GM21423 (cell line): Measurements from ENCODE around the gene HIBADH.
"Not testable (repeated sequence)": the region's sequence is repeated elsewhere in the genome, so short reads cannot be mapped to it uniquely, and the experiment has no call there.

ENCODE experiments used
- ATAC-seq: cut with Tn5 transposase; IDR thresholded peaks from one replicate; pipeline ENCODE4 v1.9.1; 2021; ENCODE audit warnings: mild to moderate bottlenecking, moderate library complexity; ENCODE audit not compliant: unreplicated experiment

Gene HIBADH

DNA sequence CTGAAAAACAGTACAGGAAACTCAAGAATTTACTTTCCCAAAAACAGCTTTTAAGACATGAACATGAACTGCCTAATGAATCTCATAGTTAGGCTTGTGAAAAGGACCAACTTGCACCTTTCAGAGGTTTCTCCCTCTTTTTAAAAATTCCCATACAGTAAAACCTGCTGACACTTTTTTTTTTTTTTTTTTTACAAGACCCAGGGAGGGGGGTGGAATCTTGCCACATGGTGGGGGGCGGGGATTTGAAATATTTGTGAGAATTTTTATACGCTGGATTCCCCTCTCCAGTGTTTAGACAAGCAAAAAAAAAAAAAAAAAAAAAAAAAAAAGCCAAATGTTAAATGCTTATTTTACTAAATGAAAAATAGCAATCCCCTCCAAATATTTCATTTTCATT, 57.4 kb downstream of the HIBADH start:
- ATAC-seq, result no peak

DNA sequence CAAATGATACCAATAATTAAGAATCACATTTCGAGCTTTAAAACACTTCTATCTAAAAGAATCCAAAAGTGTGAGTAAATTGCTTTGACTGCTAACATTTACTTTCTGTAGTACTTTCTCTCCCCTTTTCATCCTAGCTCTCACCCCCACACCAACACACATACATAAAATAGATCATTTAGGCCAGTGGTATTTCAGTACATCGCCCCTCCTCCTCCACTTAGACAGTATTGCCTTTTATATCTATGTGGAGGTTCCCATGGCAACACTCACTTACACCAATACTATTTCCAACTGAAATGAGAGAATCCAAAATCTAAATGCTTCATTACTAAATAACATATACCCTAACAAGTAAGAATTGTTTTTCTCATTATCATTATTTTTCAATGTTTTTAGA, 58.9 kb downstream of the HIBADH start:
- no peak for ATAC-seq

DNA sequence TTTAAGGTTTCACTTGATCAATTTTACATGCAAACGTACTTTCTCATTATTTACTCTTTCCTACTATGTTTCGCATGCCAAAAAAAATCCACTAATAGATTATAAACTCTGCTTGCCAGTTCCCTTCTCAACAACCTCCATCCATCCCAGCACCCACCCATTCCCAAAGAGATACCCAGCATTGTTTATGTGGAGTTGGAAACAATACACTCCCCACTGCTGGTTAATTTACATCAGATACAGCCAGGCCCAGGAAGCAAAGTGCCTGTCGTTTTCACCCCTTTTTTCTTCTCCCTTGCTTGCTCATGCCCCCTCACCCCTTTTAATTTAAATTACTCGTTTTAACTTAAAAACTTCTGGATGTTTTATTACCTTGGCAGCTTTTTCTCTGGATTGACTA, 59.9 kb downstream of the HIBADH start:
- ATAC-seq, result no peak

GRCh38 chr7:27601217-27601616, 61.5 kb downstream of the HIBADH start:
- ATAC-seq, result no peak

GRCh38 chr7:27600247-27600646, 62.4 kb downstream of the HIBADH start:
- no peak for ATAC-seq

GRCh38 chr7:27595009-27595408, 67.7 kb downstream of the HIBADH start:
- no peak for ATAC-seq

DNA sequence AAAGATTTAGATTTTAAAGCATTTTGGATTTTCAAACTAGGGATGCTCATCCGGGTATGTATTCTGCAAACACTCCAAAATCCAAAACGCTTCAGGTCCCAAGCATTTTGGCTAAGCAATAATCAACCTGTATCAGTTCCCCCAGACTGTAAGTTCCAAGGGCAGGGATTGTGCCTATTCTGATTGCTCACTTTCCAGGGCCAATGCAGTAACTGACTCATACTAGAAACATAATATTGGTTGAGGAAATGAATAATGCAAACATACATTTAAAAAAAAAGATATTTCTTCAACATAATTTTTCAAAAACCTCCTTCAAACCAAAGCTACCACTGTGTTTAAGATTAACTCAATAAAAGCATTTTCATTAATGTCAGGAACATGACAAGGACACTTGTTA, 69.5 kb downstream of the HIBADH start:
- ATAC-seq, result no peak

DNA sequence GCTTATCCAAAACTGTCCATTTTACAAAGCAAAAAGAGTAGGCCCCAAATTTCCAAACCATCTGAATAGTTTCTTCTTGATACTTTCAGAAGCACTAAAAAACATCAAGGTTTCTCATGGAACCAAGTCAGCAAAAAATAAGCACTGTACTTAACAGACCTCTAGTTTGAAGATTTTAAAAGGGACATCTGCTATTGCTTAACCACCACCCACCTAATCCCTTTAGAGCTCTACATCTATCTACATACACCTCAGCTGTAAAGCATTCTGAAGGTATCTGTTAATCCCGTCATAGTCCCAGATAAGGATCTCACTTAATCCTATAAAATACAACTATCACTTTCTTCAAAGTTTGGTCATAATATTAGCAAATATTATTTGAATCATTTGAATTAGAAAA, 72.3 kb downstream of the HIBADH start:
- no peak for ATAC-seq

DNA sequence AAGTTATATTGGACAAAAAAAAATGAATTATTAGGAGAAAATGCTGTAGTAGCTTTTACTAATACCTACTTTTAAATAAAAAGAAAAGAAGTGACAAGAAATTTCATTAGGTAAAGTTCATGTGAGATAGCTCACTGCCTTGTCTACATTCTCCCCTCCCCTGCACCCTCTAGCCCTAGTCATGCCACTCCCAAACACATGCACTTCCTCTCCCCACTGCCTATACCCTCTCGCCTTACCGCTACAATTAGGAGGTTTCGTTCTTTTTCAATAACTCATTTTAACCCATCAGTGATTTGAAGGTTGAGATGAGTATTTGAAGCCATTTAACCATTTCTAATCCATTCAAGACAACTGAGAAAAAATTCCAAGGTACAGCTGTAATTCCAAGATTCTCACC, 75.3 kb downstream of the HIBADH start:
- ATAC-seq, result no peak

- ATAC-seq, result peak; percentile 95
These were observed 75.9 kb downstream of the HIBADH start for GRCh38 chr7:27586825-27587224.

GRCh38 chr7:27585781-27586447, 76.8 kb downstream of the HIBADH start:
- no peak for ATAC-seq

GRCh38 chr7:27581906-27582305, 80.8 kb downstream of the HIBADH start:
- ATAC-seq, result no peak

DNA sequence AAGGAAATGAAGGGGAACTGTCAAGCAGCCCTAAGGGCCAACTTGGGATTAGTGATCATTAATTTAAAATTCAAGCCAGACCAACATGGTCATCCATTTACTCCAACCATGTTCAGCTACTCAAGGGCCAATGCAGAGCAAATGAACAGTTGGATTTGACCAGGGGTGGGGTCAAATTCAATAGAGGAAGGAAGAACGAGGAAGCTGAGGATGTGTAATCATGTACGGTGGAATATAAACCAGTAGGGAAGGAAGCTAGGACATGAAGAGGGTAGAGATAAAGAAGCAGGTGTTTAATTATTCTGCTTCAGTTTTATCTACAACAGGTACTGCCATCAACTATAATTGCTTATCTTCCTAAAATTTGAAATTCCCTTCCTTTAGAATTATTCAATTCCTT, 81.6 kb downstream of the HIBADH start:
- ATAC-seq, result no peak

- ATAC-seq, result no peak
These were observed 83.1 kb downstream of the HIBADH start for GRCh38 chr7:27579565-27579964.

GRCh38 chr7:27578169-27578568, 84.5 kb downstream of the HIBADH start:
- not testable (repeated sequence) for ATAC-seq

- no peak for ATAC-seq
These were observed 86.2 kb downstream of the HIBADH start for GRCh38 chr7:27576360-27576944.

GRCh38 chr7:27575613-27576012, 87.1 kb downstream of the HIBADH start:
- no peak for ATAC-seq

DNA sequence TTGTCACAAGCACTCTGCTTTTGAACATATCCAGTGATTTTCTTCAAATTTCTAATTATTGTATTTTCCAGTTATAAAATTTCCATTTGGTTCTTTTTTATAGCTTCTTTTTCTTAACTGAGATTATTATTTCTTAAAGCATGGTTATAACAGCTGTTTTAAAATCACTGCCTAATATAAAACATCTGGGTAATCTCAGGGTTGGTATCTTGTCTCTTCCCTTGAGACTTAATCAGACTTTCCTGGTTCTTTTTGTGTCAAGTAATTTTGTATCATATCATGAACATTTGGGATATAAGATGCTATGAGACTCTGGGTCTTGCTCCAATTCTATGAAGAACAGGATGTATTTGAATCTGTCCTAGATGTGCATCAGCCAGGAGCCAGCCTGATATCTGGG, 93.6 kb downstream of the HIBADH start:
- no peak for ATAC-seq

- no peak for ATAC-seq
These were observed 95.4 kb downstream of the HIBADH start for GRCh38 chr7:27567266-27567665.

GRCh38 chr7:27564881-27565482, 97.7 kb downstream of the HIBADH start:
- ATAC-seq, result no peak

DNA sequence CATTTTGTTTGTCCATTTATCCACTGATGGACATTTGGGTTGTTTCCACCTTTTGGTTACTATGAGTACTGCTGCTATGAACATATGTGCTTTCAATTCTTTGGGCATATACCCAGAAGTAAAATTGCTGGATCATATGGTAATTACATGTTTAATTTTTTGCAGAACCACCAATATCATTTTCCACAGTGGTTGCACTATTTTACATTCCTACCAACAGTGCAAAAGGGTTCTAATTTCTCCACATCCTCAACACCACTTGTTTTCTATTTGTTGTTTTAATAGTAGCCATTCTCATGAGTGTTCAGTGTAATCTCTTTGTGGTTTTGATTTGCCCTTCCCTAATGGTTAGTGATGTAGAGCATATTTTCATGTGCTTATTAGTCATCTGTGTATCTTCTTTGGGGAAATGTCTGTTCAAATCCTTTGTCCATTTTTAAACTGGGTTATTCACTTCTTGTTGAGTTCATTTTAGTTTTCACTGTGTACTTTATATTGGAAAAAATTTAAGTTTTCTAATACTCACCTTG, 101.9 kb downstream of the HIBADH start:
- ATAC-seq, result no peak

GRCh38 chr7:27555670-27556069, 107.0 kb downstream of the HIBADH start:
- no peak for ATAC-seq
